Immature natural killer cell (primary cell): ENCODE data around the gene KATNB1. TPM values are rescaled to one million over a fixed set of nuclear protein-coding genes. Genes with fewer than 3 reads are reported as not detected.
"Not testable (repeated sequence)": the region's sequence is repeated elsewhere in the genome, so short reads cannot be mapped to it uniquely, and the experiment has no call there.

Source experiments
- DNase-seq, 3 donors: peaks; one replicate each; pipeline ENCODE4 v3.0.0; 2022; ENCODE audit warnings: mixed read lengths in 1 of 3
- H3K27ac Mint-ChIP-seq, 6 donors: one replicate each; pipeline ENCODE4 v1.8.0; 2020; ENCODE audit warnings: mixed read lengths in 6 of 6, mild to moderate bottlenecking in 5 of 6, inconsistent platforms in 4 of 6, moderate library complexity in 3 of 6
- H3K27me3 Mint-ChIP-seq, 3 donors: one replicate each; pipeline ENCODE4 v1.8.0; 2020 to 2021; ENCODE audit warnings: low read depth in 3 of 3, mild to moderate bottlenecking in 3 of 3, mixed read lengths in 3 of 3, moderate library complexity in 3 of 3, inconsistent platforms in 1 of 3
- H3K36me3 Mint-ChIP-seq, 3 donors: one replicate each; pipeline ENCODE4 v1.8.0; 2020; ENCODE audit warnings: mixed read lengths in 3 of 3, inconsistent platforms in 2 of 3, mild to moderate bottlenecking in 2 of 3
- H3K4me1 Mint-ChIP-seq, 2 donors: one replicate each; pipeline ENCODE4 v1.8.0; 2020; ENCODE audit warnings: inconsistent platforms in 2 of 2, mild to moderate bottlenecking in 2 of 2, mixed read lengths in 2 of 2, moderate library complexity in 1 of 2
- H3K4me3 Mint-ChIP-seq, 5 donors: one replicate each; pipeline ENCODE4 v1.8.0; 2020; ENCODE audit warnings: mild to moderate bottlenecking in 5 of 5, mixed read lengths in 5 of 5, inconsistent platforms in 3 of 5, moderate library complexity in 3 of 5
- H3K9me3 Mint-ChIP-seq, 6 donors: one replicate each; pipeline ENCODE4 v1.8.0; 2020; ENCODE audit warnings: mild to moderate bottlenecking in 6 of 6, mixed read lengths in 6 of 6, inconsistent platforms in 4 of 6, moderate library complexity in 3 of 6
- polyA plus RNA-seq, 3 donors: library from polyadenylated mRNA; unstranded; fragments of 300-500 nt; fragmentation: Illumina TruSeq; gene quantifications; one replicate each; pipeline ENCODE4 v1.2.3, GENCODE V29; 2021

The KATNB1 gene
- polyA plus RNA-seq, 3 donors from 2014 or later: 21.6 to 43.9 (median 43.1) TPM

DNA sequence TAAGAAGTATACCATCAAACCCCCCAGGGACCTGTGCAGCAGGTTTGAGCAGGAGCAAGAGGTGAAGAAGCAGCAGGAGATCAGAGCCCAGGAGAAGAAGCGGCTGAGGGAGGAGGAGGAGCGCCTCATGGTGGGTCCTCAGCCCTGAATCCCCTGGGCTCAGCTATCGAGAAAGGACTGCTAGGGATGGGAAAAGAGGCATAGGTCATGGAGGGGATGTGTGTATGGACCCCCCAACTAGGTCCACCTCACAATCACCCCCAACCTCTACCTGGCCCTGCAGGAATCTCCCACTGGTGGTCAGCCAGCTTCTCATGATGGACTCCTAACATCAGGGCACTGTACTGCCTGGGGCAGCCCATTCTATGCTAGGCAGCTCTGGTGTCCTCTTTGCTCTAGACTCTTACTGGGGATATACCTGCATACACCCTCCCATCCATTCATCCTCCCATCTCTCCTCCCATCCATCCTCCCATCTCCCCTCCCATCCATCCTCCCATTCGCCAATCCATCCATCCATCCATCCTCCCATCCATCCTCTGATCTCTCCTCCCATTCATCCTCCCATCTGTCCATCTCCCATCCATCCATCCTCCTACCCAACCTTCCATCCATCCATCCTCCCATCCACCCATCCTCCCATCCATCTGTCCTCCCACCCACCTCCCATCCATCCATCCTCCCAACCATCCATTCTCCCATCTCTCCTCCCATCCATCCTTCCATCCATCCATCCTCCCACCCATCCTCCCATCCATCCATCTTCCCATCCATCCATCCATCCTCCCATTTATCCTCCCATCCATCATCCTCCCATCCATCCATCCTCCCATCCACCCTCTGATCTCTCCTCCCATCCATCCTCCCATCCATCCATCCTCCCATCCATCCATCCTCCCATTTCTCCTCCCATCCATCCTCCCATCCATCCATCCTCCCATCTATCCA is 30.4 kb upstream of the KATNB1 start:
- Mint-ChIP-seq H3K9me3 (no peaks in the 10 kb centered on the region), H3K27me3 (peaks cover 0 to 3% (median 0%) of the 10 kb centered on the region in 3 donors), H3K4me3 (no peak overlapping the region), H3K36me3 (no peaks in the 10 kb centered on the region), H3K4me1 (no peaks in the 10 kb centered on the region), H3K27ac (no peak overlapping the region)
- no peak for DNase-seq

DNA sequence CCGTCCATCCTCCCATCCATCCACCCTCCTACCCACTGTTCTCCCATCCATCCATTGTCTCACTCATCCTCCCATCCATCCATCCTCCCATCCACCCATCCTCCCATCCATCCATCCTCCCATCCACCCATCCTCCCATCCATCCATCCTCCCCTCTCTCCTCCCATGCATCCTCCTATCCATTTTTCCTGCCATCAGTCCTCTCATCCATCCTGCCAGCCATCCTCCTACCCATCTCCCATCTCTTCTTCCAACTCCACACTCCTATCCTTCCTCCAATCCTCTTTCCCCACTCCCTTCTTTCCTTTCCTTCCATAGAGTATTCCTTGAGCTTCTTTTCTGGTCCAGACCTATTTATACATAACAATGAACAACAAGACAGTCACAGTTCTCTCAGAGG is 28.9 kb upstream of the KATNB1 start:
- Mint-ChIP-seq H3K4me3 (no peak overlapping the region), H3K27me3 (peaks cover 0 to 3% (median 0%) of the 10 kb centered on the region in 3 donors), H3K4me1 (no peaks in the 10 kb centered on the region), H3K36me3 (no peaks in the 10 kb centered on the region), H3K9me3 (no peaks in the 10 kb centered on the region), H3K27ac (peak overlapping the region in 2 of 6 donors; percentile 30 to 53)
- no peak for DNase-seq

DNA sequence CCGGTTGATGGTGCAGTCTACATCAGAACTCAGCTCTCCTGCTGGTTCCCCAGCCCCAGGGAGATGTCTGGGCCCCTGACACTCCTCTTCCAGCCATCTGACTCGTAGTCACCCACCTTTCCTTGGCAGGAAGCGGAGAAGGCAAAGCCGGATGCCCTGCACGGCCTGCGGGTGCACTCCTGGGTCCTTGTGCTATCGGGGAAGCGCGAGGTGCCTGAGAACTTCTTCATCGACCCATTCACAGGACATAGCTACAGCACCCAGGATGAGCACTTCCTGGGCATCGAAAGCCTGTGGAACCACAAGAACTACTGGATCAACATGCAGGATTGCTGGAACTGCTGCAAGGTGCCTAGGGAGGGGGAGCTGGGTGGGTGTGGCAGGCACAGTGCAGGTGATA is 28.2 kb upstream of the KATNB1 start:
- no peak for DNase-seq
- H3K27me3 Mint-ChIP-seq: peaks cover 0 to 3% (median 0%) of the 10 kb centered on the region in 3 donors
- no peaks in the 10 kb centered on the region for H3K36me3 Mint-ChIP-seq
- no peaks in the 10 kb centered on the region for H3K9me3 Mint-ChIP-seq
- no peaks in the 10 kb centered on the region for H3K4me1 Mint-ChIP-seq
- H3K27ac Mint-ChIP-seq: no peak overlapping the region
- no peak overlapping the region for H3K4me3 Mint-ChIP-seq

- H3K9me3 Mint-ChIP-seq: no peaks in the 10 kb centered on the region
- no peaks in the 10 kb centered on the region for H3K36me3 Mint-ChIP-seq
- H3K27ac Mint-ChIP-seq: no peak overlapping the region
- H3K27me3 Mint-ChIP-seq: peaks cover 0 to 5% (median 0%) of the 10 kb centered on the region in 3 donors
- no peak overlapping the region for H3K4me3 Mint-ChIP-seq
- DNase-seq: no peak
- no peaks in the 10 kb centered on the region for H3K4me1 Mint-ChIP-seq
These were observed 27.4 kb upstream of the KATNB1 start for GRCh38 chr16:57708168-57708567.

DNA sequence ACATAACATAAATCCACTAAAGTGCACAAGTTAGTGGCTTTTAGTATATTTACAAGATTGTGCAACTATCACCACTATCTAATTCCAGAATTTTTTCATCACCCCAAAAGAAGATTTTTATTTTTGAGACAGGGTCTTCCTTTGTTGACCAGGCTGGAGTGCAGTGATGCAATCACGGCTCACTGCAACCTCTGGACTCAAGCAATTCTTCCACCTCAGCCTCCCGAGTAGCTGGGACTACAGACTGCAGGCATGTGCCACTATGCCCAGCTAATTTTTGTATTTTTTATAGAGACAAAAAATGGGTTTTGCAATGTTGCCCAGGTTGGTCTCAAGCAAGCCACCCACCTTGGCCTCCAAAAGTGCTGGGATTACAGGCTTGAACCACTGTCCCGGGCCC is 25.9 kb upstream of the KATNB1 start:
- DNase-seq: no peak
- Mint-ChIP-seq H3K36me3 (no peaks in the 10 kb centered on the region), H3K27me3 (peaks cover 0 to 5% (median 0%) of the 10 kb centered on the region in 3 donors), H3K4me1 (no peaks in the 10 kb centered on the region), H3K27ac (no peak overlapping the region), H3K4me3 (no peak overlapping the region), H3K9me3 (no peaks in the 10 kb centered on the region)

- H3K4me1 Mint-ChIP-seq: no peaks in the 10 kb centered on the region
- H3K36me3 Mint-ChIP-seq: no peaks in the 10 kb centered on the region
- no peak for DNase-seq
- no peak overlapping the region for H3K27ac Mint-ChIP-seq
- no peaks in the 10 kb centered on the region for H3K9me3 Mint-ChIP-seq
- H3K27me3 Mint-ChIP-seq: peaks cover 0 to 5% (median 0%) of the 10 kb centered on the region in 3 donors
- no peak overlapping the region for H3K4me3 Mint-ChIP-seq
These were observed 24.2 kb upstream of the KATNB1 start for GRCh38 chr16:57711346-57711745.

DNA sequence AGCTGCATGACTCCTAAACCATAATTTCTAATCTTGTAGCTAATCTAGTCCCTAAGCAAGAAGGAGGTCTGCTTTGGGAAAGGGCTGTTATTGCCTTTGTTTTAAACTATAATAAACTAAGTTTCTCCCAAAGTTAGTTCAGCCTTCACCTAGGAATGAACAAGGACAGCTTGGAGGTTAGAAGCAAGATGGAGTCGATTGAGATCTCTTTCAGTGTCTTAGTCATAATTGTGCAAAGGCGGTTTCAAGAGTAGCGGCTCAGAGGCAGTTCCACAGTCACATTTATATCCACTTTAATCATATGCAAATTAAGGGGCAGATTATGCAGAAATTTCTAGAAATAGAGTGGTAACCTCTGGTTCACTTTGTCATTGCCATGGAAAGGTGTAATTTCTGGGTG is 23.6 kb upstream of the KATNB1 start:
- no peaks in the 10 kb centered on the region for H3K36me3 Mint-ChIP-seq

DNA sequence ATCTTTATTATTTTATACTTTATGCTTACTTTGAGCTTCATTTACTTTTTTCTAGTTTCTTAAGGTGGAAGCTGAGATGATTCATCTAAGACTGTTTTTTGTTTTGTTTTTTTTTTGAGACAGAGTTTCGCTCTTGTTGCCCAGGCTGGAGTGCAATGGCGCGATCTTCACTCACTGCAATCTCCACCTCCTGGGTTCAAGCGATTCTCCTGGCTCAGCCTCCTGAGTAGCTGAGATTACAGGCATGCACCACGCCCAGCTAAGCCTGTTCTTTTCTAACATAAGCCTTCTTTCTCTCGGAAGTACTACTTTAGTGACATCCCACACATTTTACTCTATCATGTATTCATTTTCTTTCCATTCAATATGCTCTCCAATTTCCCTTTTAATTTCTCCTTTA is 23.0 kb upstream of the KATNB1 start:
- not testable (repeated sequence) for H3K36me3 Mint-ChIP-seq, H3K4me3 Mint-ChIP-seq, H3K27me3 Mint-ChIP-seq, H3K4me1 Mint-ChIP-seq, H3K9me3 Mint-ChIP-seq, H3K27ac Mint-ChIP-seq, DNase-seq

More for the DNA sequence above, 23.6 kb upstream of the KATNB1 start:
- DNase-seq: no peak
- Mint-ChIP-seq H3K4me1 (no peaks in the 10 kb centered on the region), H3K9me3 (no peaks in the 10 kb centered on the region), H3K27me3 (peaks cover 0 to 5% (median 0%) of the 10 kb centered on the region in 3 donors), H3K4me3 (no peak overlapping the region), H3K27ac (no peak overlapping the region)

DNA sequence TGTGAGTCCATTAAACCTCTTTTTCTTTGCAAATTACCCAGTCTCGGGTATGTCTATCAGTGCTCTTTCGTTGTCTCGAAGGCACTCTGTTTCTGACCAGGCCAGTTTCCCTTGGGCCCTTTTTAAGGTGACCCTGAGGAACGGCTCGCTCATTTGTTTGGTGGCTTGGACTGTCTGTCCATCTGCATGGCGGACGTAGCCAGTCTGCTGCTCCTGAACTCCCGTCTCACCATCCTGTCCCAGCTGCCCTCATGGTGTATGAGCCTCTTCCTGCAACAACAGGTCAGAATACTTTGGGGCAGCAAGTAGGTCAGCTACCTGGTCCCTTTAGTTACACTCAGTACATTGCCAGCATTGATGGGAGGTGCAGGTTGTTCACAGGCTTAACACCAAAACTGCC is 22.0 kb upstream of the KATNB1 start:
- Mint-ChIP-seq H3K36me3 (no peaks in the 10 kb centered on the region), H3K4me3 (no peak overlapping the region), H3K27me3 (peaks cover 0 to 2% (median 0%) of the 10 kb centered on the region in 3 donors), H3K4me1 (no peaks in the 10 kb centered on the region), H3K27ac (no peak overlapping the region), H3K9me3 (no peaks in the 10 kb centered on the region)
- no peak for DNase-seq

DNA sequence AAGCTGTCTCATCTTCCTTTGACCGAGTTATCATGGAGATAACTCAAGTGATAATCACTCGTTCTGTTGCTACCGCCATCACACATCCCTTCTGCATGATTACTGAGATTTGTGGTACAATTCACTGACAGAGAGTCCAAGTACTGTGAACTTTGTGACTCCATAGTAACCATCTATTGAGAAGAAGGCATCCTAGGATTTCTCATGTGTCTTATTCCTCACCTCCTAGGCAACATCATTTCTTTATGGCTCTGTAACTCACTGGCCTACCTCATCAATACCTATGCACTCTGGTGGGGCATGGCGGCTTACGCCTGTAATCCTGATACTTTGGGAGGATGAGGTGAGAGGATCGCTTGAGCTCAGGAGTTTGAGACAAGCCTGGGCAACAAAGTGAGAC is 21.5 kb upstream of the KATNB1 start:
- H3K4me3 Mint-ChIP-seq: no peak overlapping the region
- no peaks in the 10 kb centered on the region for H3K9me3 Mint-ChIP-seq
- H3K4me1 Mint-ChIP-seq: no peaks in the 10 kb centered on the region
- H3K36me3 Mint-ChIP-seq: no peaks in the 10 kb centered on the region
- no peak overlapping the region for H3K27ac Mint-ChIP-seq
- DNase-seq: no peak
- peaks cover 0 to 2% (median 0%) of the 10 kb centered on the region in 3 donors for H3K27me3 Mint-ChIP-seq

DNA sequence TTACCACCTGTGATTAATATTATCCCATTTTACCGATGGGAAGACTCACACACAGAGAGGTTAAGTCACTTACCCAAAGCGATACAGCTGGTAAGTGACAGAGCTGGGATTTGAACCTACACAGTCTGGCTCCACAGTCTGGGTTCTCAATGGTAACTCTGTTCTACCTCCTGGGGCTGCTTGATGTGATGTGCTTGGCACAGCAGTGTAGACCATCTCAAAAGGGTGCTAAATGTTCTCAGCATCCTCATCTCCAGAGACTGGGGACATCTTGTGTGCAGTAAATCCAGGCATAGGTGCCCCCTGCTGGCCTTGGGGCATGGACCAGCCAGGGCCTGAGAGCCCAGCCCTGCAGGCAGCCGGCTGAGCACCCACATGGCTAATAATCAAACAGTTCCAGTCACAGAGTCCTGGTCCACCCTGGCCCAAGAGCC is 15.4 kb upstream of the KATNB1 start:
- Mint-ChIP-seq H3K27me3 (peaks cover 0 to 2% (median 0%) of the 10 kb centered on the region in 3 donors), H3K4me3 (no peak overlapping the region)

DNA sequence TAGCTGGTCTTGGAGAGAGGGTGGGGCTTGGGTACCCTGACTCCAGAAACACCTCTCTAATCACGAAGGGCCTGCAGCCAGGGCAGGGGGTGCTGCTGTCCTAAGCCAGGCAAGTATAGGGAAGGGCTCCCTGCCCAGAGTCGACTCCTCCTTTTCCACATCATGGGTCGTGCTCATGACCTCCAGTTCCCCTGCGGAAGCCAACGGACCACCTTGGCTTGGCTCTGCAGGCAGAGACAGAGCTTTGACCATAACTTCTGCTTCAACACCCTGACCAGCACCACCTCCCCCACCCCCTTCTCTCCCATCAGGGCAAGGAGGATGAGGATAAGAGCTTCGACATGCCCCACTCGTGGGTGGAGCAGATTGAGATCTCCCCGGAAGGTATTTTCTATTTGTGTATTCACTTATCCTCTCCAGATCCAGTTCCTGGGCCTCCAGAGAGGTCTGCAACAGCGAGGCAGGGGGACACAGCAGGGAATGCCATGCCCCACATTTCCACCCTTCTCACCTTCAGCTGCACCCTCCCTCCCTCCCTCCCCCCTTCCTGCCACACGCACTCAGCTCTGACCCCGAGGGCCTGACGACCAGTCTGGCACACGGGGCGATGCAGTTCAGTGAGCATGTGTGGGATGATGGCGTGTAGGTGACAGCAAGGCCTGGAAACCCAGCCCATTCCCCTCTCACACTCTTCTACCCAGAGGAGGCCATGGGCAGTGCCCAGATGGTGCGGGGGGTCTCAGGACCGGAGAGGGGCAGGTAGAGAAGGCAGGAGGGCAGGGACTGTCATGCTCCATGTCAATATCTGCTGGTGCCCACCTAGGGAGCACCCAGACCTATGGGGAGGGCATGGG is 14.0 kb upstream of the KATNB1 start:
- peaks cover 3 to 15% of the 10 kb centered on the region in 2 donors for H3K4me1 Mint-ChIP-seq
- no peak for DNase-seq
- H3K9me3 Mint-ChIP-seq: no peaks in the 10 kb centered on the region
- no peak overlapping the region for H3K4me3 Mint-ChIP-seq
- peaks cover 0 to 2% (median 0%) of the 10 kb centered on the region in 3 donors for H3K27me3 Mint-ChIP-seq
- peak overlapping the region in 1 of 6 donors; percentile 34 for H3K27ac Mint-ChIP-seq
- H3K36me3 Mint-ChIP-seq: no peaks in the 10 kb centered on the region

More for the DNA sequence above, 15.4 kb upstream of the KATNB1 start:
- peak; percentile 57 to 65 (median 61) for DNase-seq
- Mint-ChIP-seq H3K9me3 (no peaks in the 10 kb centered on the region), H3K36me3 (no peaks in the 10 kb centered on the region), H3K27ac (peak overlapping the region in 4 of 6 donors; percentile 12 to 85 (median 44)), H3K4me1 (peaks cover 3 to 10% of the 10 kb centered on the region in 2 donors)

GRCh38 chr16:57722210-57722499 is 13.4 kb upstream of the KATNB1 start:
- no peak for DNase-seq
- Mint-ChIP-seq H3K4me3 (no peak overlapping the region), H3K9me3 (no peaks in the 10 kb centered on the region)

DNA sequence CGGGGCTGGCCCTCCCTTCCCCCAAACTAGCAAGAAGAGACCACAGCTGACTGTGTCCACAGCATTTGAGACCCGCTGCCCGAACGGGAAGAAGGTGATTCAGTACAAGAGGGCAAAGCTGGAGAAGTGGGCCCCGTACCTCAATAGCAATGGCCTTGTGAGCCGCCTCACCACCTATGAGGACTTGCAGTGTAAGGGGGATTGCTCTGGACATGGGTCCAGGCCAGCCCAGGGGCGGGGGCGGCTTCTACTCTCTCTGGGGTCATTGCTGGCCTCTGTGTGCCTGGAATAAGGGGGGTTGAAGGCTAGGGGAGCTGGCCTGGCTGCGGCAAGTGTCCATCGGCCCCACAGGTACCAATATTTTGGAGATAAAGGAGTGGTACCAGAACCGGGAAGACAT is 12.9 kb upstream of the KATNB1 start:
- Mint-ChIP-seq H3K4me3 (no peak overlapping the region), H3K27me3 (peaks cover 0 to 2% (median 0%) of the 10 kb centered on the region in 3 donors), H3K27ac (no peak overlapping the region), H3K36me3 (no peaks in the 10 kb centered on the region), H3K9me3 (no peaks in the 10 kb centered on the region), H3K4me1 (peaks cover 3 to 15% of the 10 kb centered on the region in 2 donors)
- DNase-seq: no peak

More at GRCh38 chr16:57722210-57722499, 13.4 kb upstream of the KATNB1 start:
- Mint-ChIP-seq H3K27me3 (peaks cover 0 to 2% (median 0%) of the 10 kb centered on the region in 3 donors), H3K4me1 (peaks cover 3 to 15% of the 10 kb centered on the region in 2 donors), H3K27ac (peak overlapping the region in 2 of 6 donors; percentile 24 to 34), H3K36me3 (no peaks in the 10 kb centered on the region)
